GM19324 (cell line): ENCODE results near the gene SOCS6.

Experiments used
- ATAC-seq: cut with Tn5 transposase; IDR thresholded peaks from one replicate; pipeline ENCODE4 v1.9.1; 2021; ENCODE audit warnings: mild to moderate bottlenecking, moderate library complexity; ENCODE audit not compliant: unreplicated experiment, low FRiP score

The SOCS6 gene

GRCh38 chr18:70377857-70378701, 89.2 kb downstream of the SOCS6 start:
- ATAC-seq, result no peak
